ENCODE results near the gene SEC11A.

- no peak for TF ChIP-seq POLR2A (IDR thresholded peaks at IDR 0.05; ENCODE audit: low read depth, low read length)
- no peak for TF ChIP-seq POLR2AphosphoS5 (IDR thresholded peaks at IDR 0.05; ENCODE audit: low read depth, low read length)
- no peak for TF ChIP-seq PAX5 (IDR thresholded peaks at IDR 0.05; ENCODE audit: insufficient read depth, low read length, severe bottlenecking)
- no peak for TF ChIP-seq SPI1 (IDR thresholded peaks at IDR 0.05; ENCODE audit: low read depth, low read length)
Measured at GRCh38 chr15:84696757-84697156, 19.2 kb downstream of the SEC11A start.

Measured in GM12891 (cell line).